Activated CD8-positive, alpha-beta memory T cell treated with anti-CD3 and anti-CD28 coated beads, Interleukin-2, amount 50 U/mL, for 1 hour (primary cell): Measurements from ENCODE around the gene ZNF146.
"Not testable (repeated sequence)": the region's sequence is repeated elsewhere in the genome, so short reads cannot be mapped to it uniquely, and the experiment has no call there.

Experiments used
- DNase-seq: peaks from one replicate; pipeline ENCODE4 v3.0.0-alpha.2; 2020; ENCODE audit errors: extremely low read depth

ZNF146 gene

GRCh38 chr19:36214386-36215275 lies at the start of gene ZNF146, which contains the start of gene ZNF565:
TSS of gene ZNF146 (plus strand) at chr19:36215106. CDS start at chr19:36236441, 21,335 bp downstream.
TSS of gene ZNF565 (minus strand) at chr19:36214665. CDS start at chr19:36201985, 12,680 bp downstream.
- DNase-seq, result peak; percentile 93

DNA sequence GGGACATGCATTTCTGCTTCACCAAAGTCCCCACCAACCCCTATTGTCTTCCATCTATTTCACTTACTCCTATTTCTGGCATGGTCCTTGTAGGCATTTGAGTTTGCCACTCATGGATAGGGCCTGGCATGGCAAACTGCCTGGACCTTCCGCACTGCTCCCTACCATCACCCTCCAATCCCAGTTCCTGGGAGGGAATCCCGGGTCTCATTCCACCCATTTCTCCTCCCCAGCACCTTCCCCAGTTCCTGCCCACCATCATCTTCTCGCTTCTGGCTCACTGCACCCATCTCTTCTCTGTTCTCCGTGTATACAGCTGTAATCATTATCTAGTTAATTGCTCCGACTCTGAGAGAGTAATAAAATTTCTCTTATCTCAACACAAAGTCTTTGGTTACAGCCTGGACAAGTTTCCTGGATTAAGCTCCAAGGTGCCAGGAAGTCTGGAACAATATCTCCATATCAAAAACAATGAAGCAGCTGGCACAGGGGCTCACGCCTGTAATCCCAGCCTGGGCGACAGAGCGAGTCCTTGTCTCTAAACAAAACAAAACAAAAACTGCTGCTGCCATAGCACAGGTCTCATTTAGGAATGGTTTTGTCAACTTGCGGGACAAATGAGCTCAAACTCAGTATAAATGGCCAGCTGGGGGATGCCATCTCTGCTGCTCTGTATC lies 45.7 kb upstream of the ZNF146 start:
- no peak for DNase-seq

- DNase-seq, result no peak
Measured at GRCh38 chr19:36172852-36173251, 42.1 kb upstream of the ZNF146 start.

GRCh38 chr19:36173846-36174245 lies 41.1 kb upstream of the ZNF146 start:
- DNase-seq, result not testable (repeated sequence)

GRCh38 chr19:36179077-36179476 lies 35.8 kb upstream of the ZNF146 start:
- not testable (repeated sequence) for DNase-seq

- DNase-seq, result no peak
Measured at GRCh38 chr19:36182612-36183244, 32.2 kb upstream of the ZNF146 start.

GRCh38 chr19:36183245-36183628 lies 31.7 kb upstream of the ZNF146 start:
- DNase-seq, result no peak

DNA sequence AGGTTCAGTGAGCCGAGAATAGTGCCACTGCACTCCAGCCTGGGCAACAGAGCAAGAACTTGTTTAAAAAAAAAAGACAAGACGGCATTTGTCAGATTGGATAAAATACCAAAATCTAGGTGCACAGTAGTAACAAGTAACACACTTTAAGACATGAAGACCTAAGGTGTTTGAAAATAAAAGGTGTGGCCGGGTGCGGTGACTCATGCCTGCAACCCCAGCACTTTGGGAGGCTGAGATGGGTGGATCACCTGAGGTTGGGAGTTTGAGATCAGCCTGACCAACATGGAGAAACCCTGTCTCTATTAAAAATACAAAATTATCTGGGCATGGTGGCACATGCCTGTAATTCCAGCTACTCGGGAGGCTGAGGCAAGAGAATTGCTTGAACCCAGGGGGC lies 28.2 kb upstream of the ZNF146 start:
- not testable (repeated sequence) for DNase-seq

GRCh38 chr19:36196249-36196648 lies 18.7 kb upstream of the ZNF146 start:
- DNase-seq, result no peak

DNA sequence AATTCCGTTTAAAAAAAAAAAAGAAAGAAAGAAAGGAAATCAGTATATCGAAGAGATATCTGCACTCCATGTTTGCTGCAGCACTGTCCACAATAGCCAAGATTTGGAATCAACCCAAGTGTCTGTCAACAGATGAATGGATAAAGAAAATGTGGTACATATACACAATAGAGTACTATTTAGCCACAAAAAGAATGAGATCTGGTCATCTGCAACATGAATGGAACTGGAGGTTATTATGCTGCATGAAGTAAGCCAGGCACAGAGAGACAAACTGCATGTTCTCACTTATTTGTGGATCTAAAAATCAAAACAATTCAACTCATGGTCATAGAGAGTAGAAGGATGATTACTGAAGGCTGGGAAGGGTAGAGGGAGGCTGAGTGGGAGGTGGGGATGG lies 16.8 kb upstream of the ZNF146 start:
- DNase-seq, result no peak

- DNase-seq, result no peak
Measured at GRCh38 chr19:36201684-36202083, 13.2 kb upstream of the ZNF146 start.

DNA sequence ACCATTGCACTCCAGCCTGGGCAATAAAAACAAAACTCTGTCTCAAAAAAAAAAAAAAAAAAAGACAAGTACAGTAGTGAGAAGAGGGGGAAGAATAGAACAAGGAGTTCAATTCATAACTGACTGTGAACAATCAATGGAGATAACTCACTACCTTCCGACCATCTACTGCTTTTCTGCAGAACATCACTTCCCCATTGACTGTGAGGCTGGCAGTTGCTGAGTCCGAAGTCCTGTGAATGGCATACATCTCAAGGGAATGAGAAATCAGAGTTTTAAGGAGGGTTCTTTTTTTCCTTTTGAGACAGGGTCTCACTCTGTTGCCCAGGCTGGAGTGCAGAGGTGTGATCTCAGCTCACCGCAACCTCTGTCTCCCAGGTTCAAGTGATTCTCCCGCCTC lies 11.6 kb upstream of the ZNF146 start:
- no peak for DNase-seq

DNA sequence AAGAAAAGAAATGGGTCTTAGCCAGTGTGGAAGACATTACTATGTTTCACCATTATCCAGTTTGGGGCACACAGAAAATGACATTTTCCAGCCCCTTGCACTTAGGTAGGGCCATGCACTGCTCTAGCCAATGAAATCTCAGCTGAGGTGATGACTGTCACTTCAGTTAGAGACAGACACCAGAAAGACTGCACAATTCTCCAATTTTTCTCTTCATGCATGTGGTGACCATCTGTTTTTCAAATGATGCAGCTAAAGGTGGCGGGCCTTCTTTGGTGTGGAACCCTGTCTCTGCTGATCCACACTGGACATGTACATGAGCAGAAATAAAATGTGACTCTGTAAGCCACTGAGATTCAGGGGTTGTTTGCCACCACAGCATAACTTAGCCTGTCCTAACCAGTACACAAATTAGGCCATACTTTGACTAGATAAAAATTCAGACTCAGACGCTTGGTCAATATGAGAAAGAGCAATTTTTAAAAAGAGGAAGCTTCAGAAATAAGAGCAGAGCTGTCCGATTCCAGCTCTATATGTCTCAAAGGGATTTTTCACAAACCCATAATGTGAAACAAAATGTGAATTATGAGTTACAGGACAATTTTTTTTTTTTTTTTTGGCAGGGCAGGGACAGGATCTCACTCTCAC lies 7.2 kb upstream of the ZNF146 start:
- no peak for DNase-seq

- DNase-seq, result no peak
Measured at GRCh38 chr19:36209372-36209771, 5.5 kb upstream of the ZNF146 start.

DNA sequence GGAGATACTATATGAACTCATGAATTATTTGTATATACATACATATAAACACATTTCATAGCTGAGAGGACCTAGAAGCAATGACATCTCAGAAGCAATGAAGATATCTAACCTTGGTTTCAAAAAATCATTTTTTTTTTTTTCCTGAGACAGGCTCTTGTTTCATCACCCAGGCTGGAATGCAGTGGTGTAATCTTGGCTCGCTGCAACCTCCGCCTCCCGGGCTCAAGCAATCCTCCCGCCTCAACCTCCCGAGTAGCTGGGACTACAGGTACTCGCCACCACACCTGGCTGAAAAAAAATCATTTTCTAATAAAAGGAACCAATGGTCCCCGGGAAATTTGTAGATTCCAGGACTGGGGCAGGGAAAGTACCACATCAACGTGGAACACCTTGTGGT lies 4.4 kb upstream of the ZNF146 start:
- DNase-seq, result no peak

- DNase-seq, result no peak
Measured at GRCh38 chr19:36212895-36213294, 2.0 kb upstream of the ZNF146 start.

DNA sequence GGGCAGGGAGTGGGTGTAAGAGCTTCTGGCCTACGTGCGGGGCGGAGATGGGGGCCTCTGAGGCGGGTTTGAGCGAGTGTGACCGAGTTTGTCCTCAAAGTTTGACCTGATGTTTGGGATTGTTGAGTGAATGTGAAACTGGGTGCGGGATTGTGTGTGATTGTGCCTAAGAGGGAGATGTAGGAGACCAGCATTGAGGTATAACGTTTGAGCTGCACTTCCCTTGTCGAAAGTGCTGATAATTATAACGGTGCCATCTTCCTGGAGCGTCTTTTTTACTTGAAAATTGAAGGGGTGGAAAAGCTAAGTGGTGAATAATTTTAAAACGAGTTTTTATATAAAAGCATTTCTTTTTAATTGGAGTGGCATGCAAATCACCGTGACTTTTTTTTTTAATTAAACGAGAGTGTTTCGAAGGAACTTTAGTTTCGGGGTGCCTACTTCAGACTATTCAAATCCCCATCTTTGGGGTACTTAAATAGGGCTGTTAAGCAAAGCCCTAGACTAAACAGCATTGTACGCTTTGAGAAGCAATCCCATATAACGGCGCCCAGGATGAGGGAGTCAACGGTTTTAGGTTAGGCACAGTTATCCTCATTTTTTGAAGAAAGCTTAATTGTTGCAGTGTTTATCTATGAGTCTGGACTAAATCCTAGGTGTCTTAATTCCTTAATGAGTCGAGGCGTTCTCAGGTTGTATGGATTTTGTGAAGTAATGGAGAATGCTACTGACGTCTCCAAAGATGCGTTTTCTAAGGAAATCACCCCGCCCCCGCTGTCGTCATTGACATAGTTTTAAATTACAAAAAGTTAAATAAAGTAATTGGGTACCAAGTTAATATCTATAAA lies 594 bp downstream of the ZNF146 start:
- no peak for DNase-seq

DNA sequence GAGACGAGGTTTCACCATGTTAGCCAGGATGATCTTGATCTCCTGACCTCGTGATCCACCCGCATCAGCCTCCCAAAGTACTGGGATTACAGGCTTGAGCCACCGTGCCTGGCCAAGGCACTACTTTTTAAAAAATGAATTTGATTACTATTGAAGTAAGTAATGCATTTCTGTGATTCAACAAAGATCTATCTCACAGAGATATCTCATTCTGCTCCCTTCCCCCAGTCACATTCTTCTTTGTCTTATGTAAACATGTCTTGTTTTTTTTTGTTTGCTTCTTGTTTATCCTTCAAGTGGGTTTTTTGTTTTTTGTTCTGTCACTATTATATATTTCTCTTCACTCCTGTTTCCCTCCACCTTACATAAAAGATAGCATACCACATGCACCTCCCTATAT lies 6.6 kb downstream of the ZNF146 start:
- DNase-seq, result no peak

- DNase-seq, result no peak
Measured at GRCh38 chr19:36222503-36222902, 7.6 kb downstream of the ZNF146 start.

DNA sequence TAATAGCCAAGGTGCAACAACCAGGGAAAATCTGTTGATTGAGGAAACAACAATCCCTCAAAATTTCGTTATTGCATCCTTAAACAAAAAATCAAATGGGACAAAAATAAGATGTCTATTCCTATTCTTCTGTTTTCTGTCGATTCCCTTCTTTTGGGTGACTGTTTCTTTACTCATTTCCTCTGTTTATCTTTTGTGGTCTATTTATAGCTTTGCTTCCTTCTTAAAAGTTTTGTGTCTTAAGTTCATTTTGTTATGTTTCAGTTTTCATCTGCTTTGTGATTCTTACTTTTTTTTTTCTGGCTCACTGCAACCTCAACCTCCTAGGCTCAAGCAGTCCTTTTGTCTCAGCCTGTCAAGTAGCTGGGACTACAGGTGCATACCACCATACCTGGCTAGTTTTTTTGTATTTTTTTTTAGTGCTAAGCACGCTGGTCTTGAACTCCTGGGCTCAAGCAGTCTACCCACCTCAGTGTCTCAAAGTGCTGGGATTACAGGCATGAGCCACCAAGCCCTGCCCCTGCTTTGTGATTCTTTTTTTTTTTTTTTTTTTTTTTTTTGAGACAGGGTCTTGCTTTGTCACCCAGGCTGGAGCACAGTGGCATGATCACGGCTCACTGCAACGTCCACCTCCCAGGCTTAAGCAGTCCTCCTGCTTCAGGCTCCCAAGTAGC lies 10.4 kb downstream of the ZNF146 start:
- no peak for DNase-seq

GRCh38 chr19:36233626-36234025 lies 18.7 kb downstream of the ZNF146 start:
- not testable (repeated sequence) for DNase-seq
